H1 (cell line): ENCODE results near the gene STRN. TPM values are rescaled to one million over a fixed set of nuclear protein-coding genes. Genes with fewer than 3 reads are reported as not detected.
A peak's percentile ranks its signal among the peaks of the same experiment; 100 is the strongest.

ENCODE experiments used
- CTCF ChIA-PET: fragments of 300-600 bp; sonication (Branson Sonifier 250); formaldehyde crosslinking; loops from one replicate; lab custom pipeline; 2021; ENCODE audit not compliant: partially characterized antibody; lab: Charles Lee
- POLR2A ChIA-PET: fragments of 300-600 bp; sonication (Branson Sonifier 250); formaldehyde crosslinking; loops from one replicate; lab custom pipeline; 2021; ENCODE audit warnings: inconsistent platforms; ENCODE audit not compliant: partially characterized antibody; lab: Charles Lee
- DNase-seq, 2 experiments: peaks; one replicate each; pipeline versions ENCODE4 v3.0.0 to v3.0.0-alpha.2; 2010 to 2022; ENCODE audit warnings: low spot score in 2 of 2, low read depth in 1 of 2, mixed read lengths in 1 of 2
- FAIRE-seq: peaks from 2 replicates; lab custom pipeline; 2011; peaks lifted over from hg19 to GRCh38; lab: Jason Lieb, UNC
- H2AFZ ChIP-seq: 2 replicates; pipeline ENCODE4 v1.8.1; 2012; ENCODE audit warnings: low read length, inconsistent platforms
- H2AK5ac ChIP-seq: 2 replicates; pipeline ENCODE4 v1.6.1; 2013; ENCODE audit warnings: low read depth, low read length
- H2BK120ac ChIP-seq: replicated peaks from 2 replicates; pipeline ENCODE3; 2013; ENCODE audit warnings: low read depth, low read length, inconsistent platforms
- H2BK12ac ChIP-seq: 2 replicates; pipeline ENCODE4 v1.6.1; 2013; ENCODE audit warnings: low read depth, low read length
- H2BK15ac ChIP-seq: 2 replicates; pipeline ENCODE4 v1.6.1; 2013; ENCODE audit warnings: low read length
- H2BK20ac ChIP-seq: 2 replicates; pipeline ENCODE4 v1.6.1; 2013; ENCODE audit warnings: low read length
- H2BK5ac ChIP-seq: 2 replicates; pipeline ENCODE4 v1.6.1; 2013; ENCODE audit warnings: low read depth, low read length
- H3K14ac ChIP-seq: 2 replicates; pipeline ENCODE4 v1.6.1; 2013; ENCODE audit warnings: inconsistent platforms; ENCODE audit not compliant: insufficient read length
- H3K18ac ChIP-seq: 2 replicates; pipeline ENCODE4 v1.6.1; 2013; ENCODE audit warnings: low read length; ENCODE audit errors: extremely low read depth
- H3K23ac ChIP-seq: 2 replicates; pipeline ENCODE4 v1.6.1; 2013; ENCODE audit warnings: inconsistent platforms; ENCODE audit not compliant: insufficient read length
- H3K23me2 ChIP-seq: 2 replicates; pipeline ENCODE4 v1.6.1; 2013; ENCODE audit warnings: low read depth, low read length
- H3K27ac ChIP-seq: 2 replicates; pipeline ENCODE4 v1.6.1; 2011; ENCODE audit warnings: low read depth, low read length, inconsistent platforms
- H3K27me3 ChIP-seq, 4 experiments: replicated peaks in 1 of 4; 1 replicate in 1 of 4; 2 replicates in 3 of 4; pipeline versions ENCODE4 v1.6.1 to v1.8.1; 2011 to 2013; ENCODE audit warnings: low read length in 3 of 4, mild to moderate bottlenecking in 3 of 4, inconsistent platforms in 2 of 4, mixed read lengths in 2 of 4, moderate library complexity in 1 of 4; ENCODE audit not compliant: control insufficient read depth in 3 of 4, insufficient read depth in 3 of 4; ENCODE audit errors: extremely low read depth in 1 of 4
- H3K36me3 ChIP-seq, 4 experiments: 2 replicates each; pipeline versions ENCODE4 v1.6.1 to v1.8.1; 2011 to 2013; ENCODE audit warnings: mild to moderate bottlenecking in 4 of 4, low read length in 3 of 4, moderate library complexity in 2 of 4, control low read depth in 1 of 4, inconsistent platforms in 1 of 4; ENCODE audit not compliant: insufficient read depth in 4 of 4, control insufficient read depth in 2 of 4
- H3K4ac ChIP-seq: replicated peaks from 2 replicates; pipeline ENCODE3; 2013; ENCODE audit warnings: low read length, low read depth, mixed read lengths, inconsistent platforms; ENCODE audit not compliant: insufficient read length
- H3K4me1 ChIP-seq, 4 experiments: replicated peaks in 1 of 4; 1 replicate in 1 of 4; 2 replicates in 3 of 4; pipeline versions ENCODE4 v1.6.1 to v1.8.1; 2011 to 2013; ENCODE audit warnings: low read length in 3 of 4, inconsistent platforms in 2 of 4, mixed read lengths in 1 of 4; ENCODE audit not compliant: insufficient read depth in 4 of 4, control insufficient read depth in 3 of 4
- H3K4me2 ChIP-seq, 2 experiments: 2 replicates each; pipeline versions ENCODE4 v1.6.1 to v1.8.1; 2011 to 2013; ENCODE audit warnings: low read depth in 2 of 2, low read length in 2 of 2, control low read depth in 1 of 2, inconsistent platforms in 1 of 2, mild to moderate bottlenecking in 1 of 2; ENCODE audit not compliant: insufficient read depth in 1 of 2
- H3K4me3 ChIP-seq, 4 experiments: fragments of 200-600, 300-600 bp in 1 of 4; sonication (generic), shearing (Covaris generic), sonication (Bioruptor Twin) in 1 of 4; 2 replicates each; pipeline versions ENCODE4 v1.5.1 to v1.8.1; 2011 to 2016; ENCODE audit warnings: low read length in 4 of 4, low read depth in 3 of 4, control low read depth in 2 of 4, inconsistent platforms in 2 of 4, mild to moderate bottlenecking in 2 of 4, mixed read lengths in 1 of 4, moderate library complexity in 1 of 4; ENCODE audit not compliant: insufficient read depth in 2 of 4; ENCODE audit errors: extremely low read depth in 1 of 4
- H3K56ac ChIP-seq: replicated peaks from 2 replicates; pipeline ENCODE3; 2013; ENCODE audit warnings: low read depth, mild to moderate bottlenecking, mixed read lengths, low read length, inconsistent platforms; ENCODE audit not compliant: insufficient read length
- H3K79me1 ChIP-seq: 2 replicates; pipeline ENCODE4 v1.6.1; 2013; ENCODE audit warnings: low read depth, low read length, control low read depth
- H3K79me2 ChIP-seq, 2 experiments: 2 replicates each; pipeline versions ENCODE4 v1.6.1 to v1.8.1; 2012 to 2013; ENCODE audit warnings: low read length in 2 of 2, mild to moderate bottlenecking in 2 of 2, inconsistent platforms in 1 of 2; ENCODE audit not compliant: insufficient read depth in 2 of 2, control insufficient read depth in 1 of 2
- H3K9ac ChIP-seq, 4 experiments: replicated peaks in 1 of 4; 1 replicate in 1 of 4; 2 replicates in 3 of 4; pipeline versions ENCODE4 v1.6.1 to v1.8.1; 2011 to 2013; ENCODE audit warnings: low read depth in 3 of 4, low read length in 3 of 4, control low read depth in 2 of 4, mild to moderate bottlenecking in 2 of 4, moderate library complexity in 2 of 4, inconsistent platforms in 1 of 4; ENCODE audit errors: extremely low read depth in 1 of 4
- H3K9me3 ChIP-seq, 2 experiments: 2 replicates each; pipeline versions ENCODE4 v1.6.1 to v1.8.1; 2012 to 2013; ENCODE audit warnings: mild to moderate bottlenecking in 2 of 2, moderate library complexity in 2 of 2, control low read depth in 1 of 2, inconsistent platforms in 1 of 2, low read depth in 1 of 2, low read length in 1 of 2, mixed read lengths in 1 of 2; ENCODE audit not compliant: insufficient read depth in 2 of 2
- H4K20me1 ChIP-seq, 2 experiments: replicated peaks in 1 of 2; 2 replicates each; pipeline versions ENCODE3 to v1.8.1; 2011 to 2013; ENCODE audit warnings: inconsistent platforms in 2 of 2, low read length in 2 of 2, mild to moderate bottlenecking in 1 of 2; ENCODE audit not compliant: insufficient read depth in 2 of 2, control insufficient read depth in 1 of 2
- H4K5ac ChIP-seq: 2 replicates; pipeline ENCODE4 v1.6.1; 2013; ENCODE audit warnings: low read length, low read depth, mixed read lengths, inconsistent platforms; ENCODE audit not compliant: insufficient read length
- H4K8ac ChIP-seq: 2 replicates; pipeline ENCODE4 v1.8.0; 2013; ENCODE audit warnings: mild to moderate bottlenecking, moderate library complexity, low read length, inconsistent platforms; ENCODE audit not compliant: insufficient read depth; ENCODE audit errors: extremely low read depth
- H4K91ac ChIP-seq: replicated peaks from 2 replicates; pipeline ENCODE3; 2013; ENCODE audit warnings: low read length, mixed read lengths, inconsistent platforms; ENCODE audit not compliant: insufficient read length
- BCL11A ChIP-seq, 2 experiments: IDR thresholded peaks; one replicate each; pipeline ENCODE4 v1.6.1; 2011; ENCODE audit warnings: low read depth in 2 of 2, low read length in 2 of 2, mild to moderate bottlenecking in 2 of 2
- CBX5 ChIP-seq: fragments of 300-800, 300-1000 bp; sonication (generic); IDR thresholded peaks from 2 replicates; pipeline ENCODE4 v1.7.1; 2016; ENCODE audit warnings: antibody characterized with exemption, low read length, low read depth
- CHD2 ChIP-seq: IDR thresholded peaks from 2 replicates; pipeline ENCODE4 v1.6.1; 2012; ENCODE audit warnings: low read length, improper control_type of control experiment
- MAFK ChIP-seq: IDR thresholded peaks from 2 replicates; pipeline ENCODE4 v1.6.1; 2012; ENCODE audit warnings: low read depth, mild to moderate bottlenecking, improper control_type of control experiment, low read length
- POLR2A ChIP-seq, 2 experiments: IDR thresholded peaks; 1 replicate in 1 of 2; 2 replicates in 1 of 2; pipeline ENCODE4 v1.6.1; 2011; ENCODE audit warnings: low read depth in 2 of 2, low read length in 2 of 2, mild to moderate bottlenecking in 2 of 2; ENCODE audit errors: control extremely low read depth in 1 of 2
- POLR2AphosphoS5 ChIP-seq: IDR thresholded peaks from 2 replicates; pipeline ENCODE4 v1.6.1; 2011; ENCODE audit warnings: low read depth, low read length
- RAD21 ChIP-seq, 2 experiments: IDR thresholded peaks in 1 of 2; conservative IDR thresholded peaks in 1 of 2; 2 replicates each; pipeline ENCODE4 v1.6.1; 2011; ENCODE audit warnings: low read depth in 2 of 2, low read length in 2 of 2, improper control_type of control experiment in 1 of 2, inconsistent platforms in 1 of 2, mild to moderate bottlenecking in 1 of 2, moderate library complexity in 1 of 2
- RBBP5 ChIP-seq: IDR thresholded peaks from 2 replicates; pipeline ENCODE4 v1.7.1; 2012; ENCODE audit warnings: low read depth, mild to moderate bottlenecking, inconsistent platforms, low read length, moderate library complexity, borderline replicate concordance
- RNF2 ChIP-seq: fragments of 200-900, 300-1000 bp; sonication (generic); IDR thresholded peaks from 2 replicates; pipeline ENCODE4 v1.7.1; 2016; ENCODE audit warnings: borderline replicate concordance, low read depth, mild to moderate bottlenecking, antibody characterized with exemption, low read length; ENCODE audit not compliant: poor library complexity, severe bottlenecking; ENCODE audit errors: missing control alignments
- SP1 ChIP-seq: IDR thresholded peaks from 2 replicates; pipeline ENCODE4 v1.6.1; 2011; ENCODE audit warnings: low read depth, low read length
- YY1 ChIP-seq: IDR thresholded peaks from 2 replicates; pipeline ENCODE4 v1.6.1; 2011; ENCODE audit warnings: low read depth, mild to moderate bottlenecking, low read length
- WGBS, 2 experiments: shearing (Covaris generic) in 1 of 2; methylation state at CpG; one replicate each; pipeline versions ENCODE4 v1.1.6 to v1.1.7; 2013 to 2015; ENCODE audit warnings: low lambda C conversion rate in 2 of 2, mixed read lengths in 2 of 2, inconsistent platforms in 1 of 2, low coverage in 1 of 2, missing lambda C conversion rate in 1 of 2; ENCODE audit not compliant: insufficient replicate concordance in 2 of 2, insufficient coverage in 1 of 2, insufficient read length in 1 of 2; ENCODE audit errors: extremely low coverage in 1 of 2, missing lambda C conversion rate in 1 of 2; 5-methylcytosine and 5-hydroxymethylcytosine counted together
- polyA plus RNA-seq, 7 experiments: library from polyadenylated mRNA; depleted of rRNA in 3 of 7; stranded (reverse) in 5 of 7; unstranded in 2 of 7; fragments of >200 nt in 5 of 7; fragments of 200-250 nt in 2 of 7; gene quantifications; 1 replicate in 5 of 7; 2 replicates in 1 of 7; 4 replicates in 1 of 7; pipeline versions ENCODE4 v1.2.1 to v1.2.3, GENCODE V29; 2011 to 2013; ENCODE audit warnings: missing spikeins in 2 of 7, mixed read lengths in 2 of 7
- total RNA-seq: library from RNA; stranded (reverse); fragmentation: NEBNext Ultra II Directional; extraction: Animal tissue kit (Norgen Biotek cat#: 25700); gene quantifications from 2 replicates; pipeline ENCODE4 v1.2.1, GENCODE V29; 2021

Gene STRN
- total and polyA plus RNA-seq, 2 of the 8 experiments (the other 6 are each of a cell fraction or from before 2014, with no cell fraction given) = 8.3 to 47.0 TPM

DNA sequence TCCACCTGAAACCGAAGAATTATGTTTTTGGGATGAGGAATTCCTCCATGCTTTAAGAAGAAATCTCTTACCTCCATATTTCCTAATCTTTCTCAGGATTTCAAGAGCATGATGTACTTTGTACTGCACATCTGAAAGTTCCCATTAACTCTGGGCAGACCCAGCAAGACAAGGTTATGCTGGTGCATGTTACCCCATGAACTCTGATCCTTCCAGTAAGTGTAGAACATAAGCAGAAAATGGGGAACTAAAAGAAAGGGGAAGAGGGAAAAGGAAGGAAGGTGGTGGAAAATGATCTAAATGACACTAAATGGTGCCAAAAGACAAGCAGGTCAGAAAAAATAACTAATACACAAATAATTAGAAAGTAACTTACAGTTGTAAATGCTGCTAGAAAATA lies 50.7 kb downstream of the STRN start:
- Histone ChIP-seq H4K20me1 (no peaks in the 10 kb centered on the region), H3K4me3 (no peak overlapping the region), H4K8ac (no peak overlapping the region), H2AFZ (no peak overlapping the region), H3K14ac (no peak overlapping the region), H4K5ac (no peak overlapping the region), H3K23ac (no peak overlapping the region), H2BK15ac (no peak overlapping the region), H3K9ac (no peak overlapping the region), H4K91ac (no peak overlapping the region), H3K36me3 (peaks cover 0 to 10% (median 1%) of the 10 kb centered on the region in 4 experiments; a peak in 3 of 8 replicates), H3K23me2 (no peaks in the 10 kb centered on the region), H2BK20ac (no peak overlapping the region), H2BK5ac (no peak overlapping the region), H3K4me1 (peaks cover 0 to 7% (median 2%) of the 10 kb centered on the region in 4 experiments; a peak in 5 of 7 replicates), H3K27ac (no peak overlapping the region), H3K4me2 (no peak overlapping the region), H3K56ac (no peak overlapping the region), H3K79me1 (no peaks in the 10 kb centered on the region), H2AK5ac (no peak overlapping the region), H3K9me3 (no peaks in the 10 kb centered on the region), H2BK12ac (no peak overlapping the region), H3K27me3 (no peaks in the 10 kb centered on the region), H3K18ac (no peak overlapping the region), H2BK120ac (no peak overlapping the region), H3K79me2 (peaks cover 0 to 9% of the 10 kb centered on the region in 2 experiments; a peak in 1 of 4 replicates), H3K4ac (no peak overlapping the region)
- 95% methylated on average over 1 of the region's 1 CpG; no CpG with 5 or more reads in 1 of the 2 experiments for WGBS, 2 experiments
- FAIRE-seq = peak; percentile 19
- DNase-seq = no peak
- ChIA-PET CTCF (interaction anchor here (0.9 to 1.8 kb wide), 3 partner anchors 25 to 134 kb away, joined by 3 to 5 read pairs (median 3); no protein-coding TSS in a partner anchor), POLR2A (no interaction called here)
- TF ChIP-seq RBBP5 (no peak), YY1 (no peak), SP1 (no peak), POLR2A (IDR thresholded peaks at IDR 0.05; ENCODE audit: control extremely low read depth in 1 of 2, low read depth in 2 of 2, low read length in 2 of 2) (no peak), BCL11A (IDR thresholded peaks at IDR 0.05; ENCODE audit: low read depth in 2 of 2, low read length in 2 of 2) (no peak), MAFK (no peak), CHD2 (no peak), CBX5 (no peak), RAD21 (IDR thresholded peaks at IDR 0.05 in 1 of 2, conservative IDR thresholded peaks at IDR 0.05 in 1 of 2; ENCODE audit: low read depth in 2 of 2, low read length in 2 of 2) (no peak), RNF2 (no peak), POLR2AphosphoS5 (no peak)
